GM12878 (cell line): Measurements from ENCODE around the gene SIVA1. TPM values are rescaled to one million over a fixed set of nuclear protein-coding genes. Genes with fewer than 3 reads are reported as not detected.

Experiments
- ATAC-seq: fragments of 200-7000 bp; cut with Tn5 transposase; 3 replicates; pipeline ENCODE4 v1.9.1; 2020; ENCODE audit warnings: mild to moderate bottlenecking, moderate library complexity
- BruUV-seq: library from RNA; stranded (reverse); fragments of 400-500 nt; replicated peaks from 2 replicates; lab custom pipeline; 2021; lab: Mats Ljungman, UMichigan
- CTCF ChIA-PET: fragments of 300-600 bp; sonication (Branson Sonifier 250); formaldehyde crosslinking; extraction: SDS; loops from one replicate; lab custom pipeline; 2021; ENCODE audit warnings: inconsistent platforms; lab: Yijun Ruan, JAX
- POLR2A ChIA-PET: fragments of 350-600 bp; formaldehyde crosslinking; extraction: SDS; loops from one replicate; lab custom pipeline; 2021; ENCODE audit warnings: inconsistent platforms; lab: Charles Lee
- RAD21 ChIA-PET: fragments of 300-600 bp; sonication (Branson Sonifier 250); formaldehyde crosslinking; loops from one replicate; lab custom pipeline; 2023; ENCODE audit warnings: antibody characterized with exemption; ENCODE audit not compliant: unreplicated experiment; lab: Charles Lee
- SMC1A ChIA-PET: fragments of 300-600 bp; sonication (Branson Sonifier 250); formaldehyde crosslinking; loops from one replicate; lab custom pipeline; 2023; ENCODE audit not compliant: unreplicated experiment, uncharacterized antibody; lab: Charles Lee
- DNase-seq: peaks from one replicate; pipeline ENCODE4 v3.0.0-alpha.2; 2011; ENCODE audit warnings: low read depth, low spot score
- FAIRE-seq: peaks from 3 replicates; lab custom pipeline; 2011; peaks lifted over from hg19 to GRCh38; lab: Jason Lieb, UNC
- H2AFZ ChIP-seq: 2 replicates; pipeline ENCODE4 v1.6.0; 2011; ENCODE audit warnings: low read depth, low read length, control low read depth; ENCODE audit not compliant: control insufficient read depth
- H3K27ac ChIP-seq: 2 replicates; pipeline ENCODE4 v1.5.1; 2011; ENCODE audit warnings: control low read depth; ENCODE audit not compliant: control insufficient read depth, insufficient read depth
- H3K27me3 ChIP-seq, 2 experiments: replicated peaks in 1 of 2; 2 replicates each; pipeline versions ENCODE4 v1.6.0 to v1.6.1; 2011; ENCODE audit warnings: low read length in 1 of 2; ENCODE audit not compliant: control insufficient read depth in 2 of 2, insufficient read depth in 2 of 2
- H3K36me3 ChIP-seq, 2 experiments: 2 replicates each; pipeline ENCODE4 v1.5.1; 2011; ENCODE audit warnings: low read length in 1 of 2; ENCODE audit not compliant: control insufficient read depth in 2 of 2, insufficient read depth in 2 of 2
- H3K4me1 ChIP-seq: 2 replicates; pipeline ENCODE4 v1.6.1; 2011; ENCODE audit warnings: mild to moderate bottlenecking, low read length, moderate library complexity, mixed read lengths; ENCODE audit not compliant: control insufficient read depth, insufficient read depth
- H3K4me2 ChIP-seq: 2 replicates; pipeline ENCODE4 v1.6.0; 2011; ENCODE audit warnings: control low read depth; ENCODE audit not compliant: control insufficient read depth, insufficient read depth
- H3K4me3 ChIP-seq: fragments of 200-600 bp; sonication (generic); 2 replicates; pipeline ENCODE4 v1.5.1; 2016
- H3K79me2 ChIP-seq: 2 replicates; pipeline ENCODE4 v1.6.0; 2011; ENCODE audit warnings: low read length; ENCODE audit not compliant: control insufficient read depth, insufficient read depth
- H3K9ac ChIP-seq: 2 replicates; pipeline ENCODE4 v1.8.0; 2011; ENCODE audit warnings: low read length, control low read depth, mixed read lengths; ENCODE audit not compliant: control insufficient read depth, insufficient read depth
- H3K9me3 ChIP-seq: replicated peaks from 3 replicates; pipeline ENCODE4 v1.5.1; 2011; ENCODE audit warnings: mild to moderate bottlenecking, low read length; ENCODE audit not compliant: control insufficient read depth, insufficient read depth
- H4K20me1 ChIP-seq: 2 replicates; pipeline ENCODE4 v1.6.0; 2011; ENCODE audit not compliant: control insufficient read depth, insufficient read depth
- ATF3 ChIP-seq: IDR thresholded peaks from 2 replicates; pipeline ENCODE4 v1.6.1; 2011; ENCODE audit warnings: low read depth, mild to moderate bottlenecking, low read length, moderate library complexity, borderline replicate concordance; ENCODE audit errors: extremely low read depth
- MYB ChIP-seq: fragments of 150-350 bp; IDR thresholded peaks from 2 replicates; pipeline ENCODE4 v1.6.1; 2014; ENCODE audit warnings: mild to moderate bottlenecking, low read depth, low read length, borderline replicate concordance
- NR2F1 ChIP-seq: fragments of 450-650 bp; conservative IDR thresholded peaks from 2 replicates; pipeline ENCODE4 v1.6.1; 2017; ENCODE audit warnings: mild to moderate bottlenecking
- RB1 ChIP-seq: fragments of 450-650 bp; formaldehyde crosslinking; IDR thresholded peaks from 2 replicates; pipeline ENCODE4 v1.6.1; 2017; ENCODE audit warnings: mild to moderate bottlenecking, borderline replicate concordance
- SKIL ChIP-seq: fragments of 450-650 bp; IDR thresholded peaks from 2 replicates; pipeline ENCODE4 v1.6.1; 2017; ENCODE audit warnings: mild to moderate bottlenecking, low read depth, inconsistent platforms; ENCODE audit not compliant: poor library complexity, severe bottlenecking
- USF1 ChIP-seq: IDR thresholded peaks from 2 replicates; pipeline ENCODE4 v1.6.1; 2011; ENCODE audit warnings: borderline replicate concordance, low read depth, mild to moderate bottlenecking, moderate library complexity, mixed read lengths, low read length; ENCODE audit not compliant: insufficient read depth; ENCODE audit errors: extremely low read length
- ZNF207 ChIP-seq: fragments of 450-650 bp; IDR thresholded peaks from 2 replicates; pipeline ENCODE4 v1.6.1; 2014; ENCODE audit warnings: antibody characterized with exemption, mild to moderate bottlenecking, borderline replicate concordance
- WGBS: methylation state at CpG from one replicate; pipeline ENCODE4 v1.1.6; 2016; ENCODE audit warnings: low lambda C conversion rate; ENCODE audit not compliant: insufficient replicate concordance, insufficient coverage; ENCODE audit errors: missing lambda C conversion rate; 5-methylcytosine and 5-hydroxymethylcytosine counted together
- in situ Hi-C: fragments of 300-500 bp; cut with MboI; formaldehyde crosslinking; loops from 9 replicates; pipeline ENCODE4 v1.14.3; 2018; ENCODE audit warnings: mixed read lengths
- intact Hi-C: fragments of 100-400 bp; cut with micrococcal nuclease; formaldehyde crosslinking; loops from one replicate; pipeline ENCODE4 v1.14.2; 2022; ENCODE audit not compliant: unreplicated experiment
- polyA plus RNA-seq, 11 experiments: library from polyadenylated mRNA; depleted of rRNA in 4 of 11; unstranded in 6 of 11; stranded (reverse) in 5 of 11; fragments of >200 nt; fragmentation: Nextera tagmentation in 4 of 11; fragmentation: Illumina TruSeq in 1 of 11; extraction: Ambion mirVana in 4 of 11; extraction: Trizol in 1 of 11; gene quantifications; 1 replicate in 1 of 11; 2 replicates in 10 of 11; pipeline versions ENCODE4 v1.2.1 to v1.2.3, GENCODE V29; 2011 to 2016; ENCODE audit warnings: inconsistent platforms in 2 of 11, missing spikeins in 2 of 11, low read depth in 1 of 11
- total RNA-seq, 4 experiments: library from RNA; depleted of rRNA in 3 of 4; stranded (reverse); fragments of >200 nt in 3 of 4; fragmentation: Illumina TruSeq in 1 of 4; extraction: Trizol in 1 of 4; gene quantifications; 2 replicates each; pipeline versions ENCODE4 v1.2.1 to v1.2.3, GENCODE V29; 2013 to 2021

Gene SIVA1
- total and polyA plus RNA-seq, 10 of the 15 experiments (the other 5 are each of a cell fraction or from before 2014, with no cell fraction given) = 4.6 to 282 (median 106) TPM

GRCh38 chr14:104788873-104789663 lies 36.1 kb downstream of the SIVA1 start:
- no peak for DNase-seq
- peaks cover 3% of the 10 kb centered on the region; the same call in 1 of the 2 replicates for H4K20me1 ChIP-seq
- RAD21 ChIA-PET = no interaction called here
- no peak for FAIRE-seq
- H3K9ac ChIP-seq = no peak overlapping the region
- no peaks in the 10 kb centered on the region for H3K27me3 ChIP-seq
- no peak for ATAC-seq
- no peak overlapping the region for H3K27ac ChIP-seq
- H3K79me2 ChIP-seq = peaks cover 16% of the 10 kb centered on the region
- H3K9me3 ChIP-seq = no peaks in the 10 kb centered on the region
- no peak overlapping the region for H3K4me2 ChIP-seq
- WGBS = 91% methylated on average over 37 of the region's 39 CpGs
- H3K36me3 ChIP-seq = peaks cover 0 to 8% of the 10 kb centered on the region in 2 experiments; a peak in 2 of 4 replicates
- SMC1A ChIA-PET = no interaction called here
- no peak overlapping the region for H2AFZ ChIP-seq
- TF ChIP-seq MYB (no peak), RB1 (no peak), NR2F1 (no peak), SKIL (no peak), USF1 (no peak), ATF3 (no peak), ZNF207 (no peak)
- POLR2A ChIA-PET = no interaction called here
- in situ Hi-C loops (no loop called here), intact Hi-C loops (no loop called here)
- no peak overlapping the region for H3K4me3 ChIP-seq
- H3K4me1 ChIP-seq = peaks cover 6% of the 10 kb centered on the region
- CTCF ChIA-PET = no interaction called here
- BruUV-seq = no TSS peak
